ENCODE measurements around the gene OR52E6. TPM values are rescaled to one million over a fixed set of nuclear protein-coding genes. Genes with fewer than 3 reads are reported as not detected.

Gene OR52E6
- polyA plus RNA-seq, 1 experiment: not detected

GRCh38 chr11:5807580-5807979 is 34.1 kb downstream of the OR52E6 start:
- POLR2A ChIA-PET: no interaction called here
- no peak for DNase-seq (ENCODE audit: low read depth)

GRCh38 chr11:5803982-5804381 is 37.7 kb downstream of the OR52E6 start:
- no peak overlapping the region for H3K4me3 ChIP-seq (ENCODE audit: low read depth, low read length)
- ChIA-PET CTCF (interaction anchor here (2.5 kb wide), 1 partner anchor 328 kb away, joined by 11 read pairs; no protein-coding TSS in a partner anchor), POLR2A (no interaction called here)

More at GRCh38 chr11:5807580-5807979, 34.1 kb downstream of the OR52E6 start:
- no peak for TF ChIP-seq CTCF (IDR thresholded peaks at IDR 0.05; ENCODE audit: insufficient read depth, low read depth, low read length)
- CTCF ChIA-PET: interaction anchor here (0.6 to 1.5 kb wide), 2 partner anchors 11 to 331 kb away, joined by 4 to 14 read pairs; no protein-coding TSS in a partner anchor
- Histone ChIP-seq H3K27me3 (ENCODE audit: control insufficient read depth, insufficient read depth, low read length) (peaks cover 4% of the 10 kb centered on the region; the same call in 1 of the 2 replicates), H3K4me3 (ENCODE audit: low read depth, low read length) (no peak overlapping the region), H3K36me3 (ENCODE audit: control insufficient read depth, insufficient read depth, low read length) (no peaks in the 10 kb centered on the region)

GRCh38 chr11:5796541-5796940 is 45.2 kb downstream of the OR52E6 start:
- no peak for DNase-seq (ENCODE audit: low read depth)
- Histone ChIP-seq H3K27me3 (ENCODE audit: control insufficient read depth, insufficient read depth, low read length) (no peaks in the 10 kb centered on the region), H3K36me3 (ENCODE audit: control insufficient read depth, insufficient read depth, low read length) (no peaks in the 10 kb centered on the region), H3K4me3 (ENCODE audit: low read depth, low read length) (no peak overlapping the region)
- ChIA-PET CTCF (interaction anchor here (0.6 to 1.1 kb wide), 2 partner anchors 11 to 13 kb away, joined by 4 read pairs; no protein-coding TSS in a partner anchor), POLR2A (interaction anchor here (1.0 kb wide), 1 partner anchor 200 kb away, joined by 7 read pairs; no protein-coding TSS in a partner anchor)
- no peak for TF ChIP-seq CTCF (IDR thresholded peaks at IDR 0.05; ENCODE audit: insufficient read depth, low read depth, low read length)

More at GRCh38 chr11:5803982-5804381, 37.7 kb downstream of the OR52E6 start:
- Histone ChIP-seq H3K36me3 (ENCODE audit: control insufficient read depth, insufficient read depth, low read length) (no peaks in the 10 kb centered on the region), H3K27me3 (ENCODE audit: control insufficient read depth, insufficient read depth, low read length) (peaks cover 4% of the 10 kb centered on the region; the same call in 1 of the 2 replicates)
- no peak for DNase-seq (ENCODE audit: low read depth)
- TF ChIP-seq CTCF (IDR thresholded peaks at IDR 0.05; ENCODE audit: insufficient read depth, low read depth, low read length): no peak

- Histone ChIP-seq H3K36me3 (ENCODE audit: control insufficient read depth, insufficient read depth, low read length) (no peaks in the 10 kb centered on the region), H3K4me3 (ENCODE audit: low read depth, low read length) (no peak within 1 kb of the TSS), H3K27me3 (ENCODE audit: control insufficient read depth, insufficient read depth, low read length) (no peaks in the 10 kb centered on the region; the same call in 1 of the 2 replicates)
- CTCF ChIA-PET: no interaction called here
- TF ChIP-seq CTCF (IDR thresholded peaks at IDR 0.05; ENCODE audit: insufficient read depth, low read depth, low read length): no peak
- POLR2A ChIA-PET: no interaction called here
- no peak for DNase-seq (ENCODE audit: low read depth)
These were observed 50.5 kb downstream of the OR52E6 start, which contains the start of gene OR52N1 for GRCh38 chr11:5791165-5791564. Gene OR52N1, minus strand, starts transcription at chr11:5791265. Its CDS starts 2,449 bp downstream, at chr11:5788816.

Other genes starting within 250 kb of the OR52E6 start
- 3.8 and 4.5 TPM in 2 replicates for gene TRIM6, start 245.3 kb downstream of the OR52E6 start, polyA plus RNA-seq (2011; rRNA removed)
- 6.6 and 11.0 TPM in 2 replicates for gene TRIM34, start 216.9 kb downstream of the OR52E6 start, polyA plus RNA-seq (2011; rRNA removed)
- gene TRIM5, start 156.8 kb downstream of the OR52E6 start, polyA plus RNA-seq (2011; rRNA removed): 19.1 and 21.2 TPM in 2 replicates
- gene TRIM22, start 152.1 kb downstream of the OR52E6 start, polyA plus RNA-seq (2011; rRNA removed): 58.2 and 74.9 TPM in 2 replicates
- gene OR56B1, start 105.4 kb downstream of the OR52E6 start, polyA plus RNA-seq (2011; rRNA removed): not detected in 2 replicates
- 0.07 TPM in 1 of 2 replicates, not detected in the other for gene OR52N4, start 87.7 kb downstream of the OR52E6 start, polyA plus RNA-seq (2011; rRNA removed)
- gene OR52N5, start 58.5 kb downstream of the OR52E6 start, polyA plus RNA-seq (2011; rRNA removed): not detected in 2 replicates
- not detected in 2 replicates for gene OR52N1, start 50.6 kb downstream of the OR52E6 start, polyA plus RNA-seq (2011; rRNA removed)
- gene OR52N2, start 33.0 kb downstream of the OR52E6 start, polyA plus RNA-seq (2011; rRNA removed): not detected in 2 replicates
- gene OR52E8, start 15.8 kb upstream of the OR52E6 start, polyA plus RNA-seq (2011; rRNA removed): not detected in 2 replicates
- not detected in 2 replicates for gene OR52E4, start 38.7 kb upstream of the OR52E6 start, polyA plus RNA-seq (2011; rRNA removed)
- gene OR52E5, start 51.3 kb upstream of the OR52E6 start, polyA plus RNA-seq (2011; rRNA removed): not detected in 2 replicates
- not detected in 2 replicates for gene OR56A3, start 100.4 kb upstream of the OR52E6 start, polyA plus RNA-seq (2011; rRNA removed)
- not detected in 2 replicates for gene OR56A5, start 126.6 kb upstream of the OR52E6 start, polyA plus RNA-seq (2011; rRNA removed)
- not detected in 2 replicates for gene OR52L1, start 145.1 kb upstream of the OR52E6 start, polyA plus RNA-seq (2011; rRNA removed)
- gene OR56A4, start 165.0 kb upstream of the OR52E6 start, polyA plus RNA-seq (2011; rRNA removed): not detected in 2 replicates
- gene OR56A1, start 188.9 kb upstream of the OR52E6 start, polyA plus RNA-seq (2011; rRNA removed): not detected in 2 replicates